Activated naive CD4-positive, alpha-beta T cell treated with anti-CD3 and anti-CD28 coated beads for 36 hours (primary cell): Measurements from ENCODE around the gene SMPD3. TPM values are rescaled to one million over a fixed set of nuclear protein-coding genes. Genes with fewer than 3 reads are reported as not detected.

Experiments
- CTCF ChIA-PET: fragments of 350-600 bp; sonication (Branson Sonifier 250); formaldehyde crosslinking; loops from one replicate; lab custom pipeline; 2021; ENCODE audit warnings: antibody characterized with exemption; lab: Charles Lee
- DNase-seq: peaks from one replicate; pipeline ENCODE4 v3.0.0-alpha.2; 2020
- H3K27ac Mint-ChIP-seq: one replicate; pipeline ENCODE4 v1.8.0; 2021; ENCODE audit warnings: mild to moderate bottlenecking, mixed read lengths
- H3K27me3 Mint-ChIP-seq: one replicate; pipeline ENCODE4 v1.8.0; 2021; ENCODE audit warnings: low read depth, mixed read lengths
- H3K36me3 Mint-ChIP-seq: one replicate; pipeline ENCODE4 v1.8.0; 2021; ENCODE audit warnings: low read depth, mixed read lengths
- H3K4me1 Mint-ChIP-seq: one replicate; pipeline ENCODE4 v1.8.0; 2021; ENCODE audit warnings: low read depth, mixed read lengths
- H3K4me3 Mint-ChIP-seq: one replicate; pipeline ENCODE4 v1.8.0; 2021; ENCODE audit warnings: mild to moderate bottlenecking, moderate library complexity, mixed read lengths
- H3K9me3 Mint-ChIP-seq: one replicate; pipeline ENCODE4 v1.8.0; 2021; ENCODE audit warnings: mixed read lengths
- intact Hi-C: fragments of 100-400 bp; cut with micrococcal nuclease; formaldehyde crosslinking; loops from one replicate; pipeline ENCODE4 v1.15.1; 2023
- total RNA-seq, 2 experiments: library from RNA; stranded (reverse); gene quantifications; one replicate each; pipeline ENCODE4 v1.2.3, GENCODE V29; 2021

The SMPD3 gene
- total RNA-seq, 2 experiments from 2014 or later: 0.40 to 0.67 TPM

GRCh38 chr16:68400924-68401460 lies 47.3 kb downstream of the SMPD3 start:
- Mint-ChIP-seq H3K9me3 (no peaks in the 10 kb centered on the region), H3K36me3 (no peaks in the 10 kb centered on the region), H3K27ac (no peak overlapping the region), H3K27me3 (no peaks in the 10 kb centered on the region), H3K4me3 (no peak overlapping the region), H3K4me1 (peaks cover 20% of the 10 kb centered on the region)
- intact Hi-C loops: loop anchor here (5.0 kb wide), 1 partner anchor 34 kb away; no protein-coding TSS in a partner anchor
- CTCF ChIA-PET: interaction anchor here (0.6 to 2.2 kb wide), 4 partner anchors 16 to 765 kb away, joined by 3 to 8 read pairs (median 4); no protein-coding TSS in a partner anchor
- DNase-seq: peak; percentile 29

- Mint-ChIP-seq H3K27ac (no peak overlapping the region), H3K36me3 (no peaks in the 10 kb centered on the region), H3K4me1 (peaks cover 20% of the 10 kb centered on the region), H3K9me3 (no peaks in the 10 kb centered on the region), H3K4me3 (no peak overlapping the region), H3K27me3 (no peaks in the 10 kb centered on the region)
- peak; percentile 51 for DNase-seq
- CTCF ChIA-PET: interaction anchor here (0.6 to 2.2 kb wide), 5 partner anchors 15 to 766 kb away, joined by 3 to 8 read pairs (median 3); no protein-coding TSS in a partner anchor
- intact Hi-C loops: loop anchor here (5.0 kb wide), 1 partner anchor 33 kb away; no protein-coding TSS in a partner anchor
These were observed 48.0 kb downstream of the SMPD3 start for GRCh38 chr16:68400083-68400923.

GRCh38 chr16:68399456-68399855 lies 48.9 kb downstream of the SMPD3 start:
- no peak for DNase-seq
- H3K9me3 Mint-ChIP-seq: no peaks in the 10 kb centered on the region
- CTCF ChIA-PET: interaction anchor here (1.3 to 2.2 kb wide), 2 partner anchors 16 to 111 kb away, joined by 3 to 8 read pairs; no protein-coding TSS in a partner anchor
- H3K4me3 Mint-ChIP-seq: no peak overlapping the region
- no peak overlapping the region for H3K27ac Mint-ChIP-seq
- intact Hi-C loops: loop anchor here (5.0 kb wide), 1 partner anchor 48 kb away; the partner anchor contains the start of gene SMPD3
- H3K4me1 Mint-ChIP-seq: peaks cover 20% of the 10 kb centered on the region
- no peaks in the 10 kb centered on the region for H3K27me3 Mint-ChIP-seq
- H3K36me3 Mint-ChIP-seq: no peaks in the 10 kb centered on the region

- Mint-ChIP-seq H3K4me3 (no peak overlapping the region), H3K9me3 (no peaks in the 10 kb centered on the region), H3K27ac (no peak overlapping the region), H3K36me3 (no peaks in the 10 kb centered on the region), H3K27me3 (no peaks in the 10 kb centered on the region), H3K4me1 (peaks cover 20% of the 10 kb centered on the region)
- intact Hi-C loops: loop anchor here (2.0 to 5.0 kb wide), 2 partner anchors 21 to 50 kb away; partner anchors contain the start of gene SMPD3
- no peak for DNase-seq
- CTCF ChIA-PET: interaction anchor here (0.9 to 6.3 kb wide), 7 partner anchors 19 to 123 kb away, joined by 3 to 56 read pairs (median 5); no protein-coding TSS in a partner anchor
These were observed 50.6 kb downstream of the SMPD3 start for GRCh38 chr16:68397710-68398201.

- intact Hi-C loops: loop anchor here (1.0 to 5.0 kb wide), 3 partner anchors 22 to 114 kb away; partner anchors contain the start of gene SMPD3
- H3K9me3 Mint-ChIP-seq: no peaks in the 10 kb centered on the region
- no peak overlapping the region for H3K4me3 Mint-ChIP-seq
- H3K27ac Mint-ChIP-seq: peak overlapping the region; percentile 27
- H3K36me3 Mint-ChIP-seq: no peaks in the 10 kb centered on the region
- DNase-seq: peak; percentile 72
- CTCF ChIA-PET: interaction anchor here (0.7 to 6.3 kb wide), 27 partner anchors 11 to 141 kb away, joined by 3 to 56 read pairs (median 4); no protein-coding TSS in a partner anchor
- peaks cover 18% of the 10 kb centered on the region for H3K4me1 Mint-ChIP-seq
- no peaks in the 10 kb centered on the region for H3K27me3 Mint-ChIP-seq
These were observed 51.8 kb downstream of the SMPD3 start for GRCh38 chr16:68396481-68396880.

GRCh38 chr16:68395815-68396214 lies 52.5 kb downstream of the SMPD3 start:
- H3K9me3 Mint-ChIP-seq: no peaks in the 10 kb centered on the region
- intact Hi-C loops: loop anchor here (1.0 to 5.0 kb wide), 3 partner anchors 23 to 114 kb away; partner anchors contain the start of gene SMPD3
- DNase-seq: no peak
- no peaks in the 10 kb centered on the region for H3K36me3 Mint-ChIP-seq
- H3K27me3 Mint-ChIP-seq: no peaks in the 10 kb centered on the region
- no peak overlapping the region for H3K27ac Mint-ChIP-seq
- peaks cover 11% of the 10 kb centered on the region for H3K4me1 Mint-ChIP-seq
- CTCF ChIA-PET: interaction anchor here (0.7 to 6.3 kb wide), 21 partner anchors 12 to 141 kb away, joined by 3 to 56 read pairs (median 4); partner anchors contain the start of gene SLC7A6
- H3K4me3 Mint-ChIP-seq: no peak overlapping the region

- H3K36me3 Mint-ChIP-seq: no peaks in the 10 kb centered on the region
- H3K4me1 Mint-ChIP-seq: peaks cover 8% of the 10 kb centered on the region
- DNase-seq: no peak
- intact Hi-C loops: loop anchor here (5.0 kb wide), 1 partner anchor 52 kb away; the partner anchor contains the start of gene SMPD3
- no peaks in the 10 kb centered on the region for H3K27me3 Mint-ChIP-seq
- CTCF ChIA-PET: interaction anchor here (0.6 to 6.3 kb wide), 14 partner anchors 12 to 894 kb away, joined by 3 to 56 read pairs (median 5); partner anchors contain the start of gene SLC7A6
- no peak overlapping the region for H3K4me3 Mint-ChIP-seq
- no peak overlapping the region for H3K27ac Mint-ChIP-seq
- no peaks in the 10 kb centered on the region for H3K9me3 Mint-ChIP-seq
These were observed 53.0 kb downstream of the SMPD3 start for GRCh38 chr16:68395167-68395786.

GRCh38 chr16:68393333-68393732 lies 55.0 kb downstream of the SMPD3 start:
- Mint-ChIP-seq H3K27ac (no peak overlapping the region), H3K4me1 (peaks cover 6% of the 10 kb centered on the region), H3K27me3 (no peaks in the 10 kb centered on the region), H3K36me3 (no peaks in the 10 kb centered on the region), H3K9me3 (no peaks in the 10 kb centered on the region), H3K4me3 (no peak overlapping the region)
- DNase-seq: no peak
- intact Hi-C loops: no loop called here
- CTCF ChIA-PET: interaction anchor here (6.3 kb wide), 1 partner anchor 117 kb away, joined by 56 read pairs; no protein-coding TSS in a partner anchor

GRCh38 chr16:68389750-68390371 lies 58.4 kb downstream of the SMPD3 start:
- no peaks in the 10 kb centered on the region for H3K36me3 Mint-ChIP-seq
- no peaks in the 10 kb centered on the region for H3K9me3 Mint-ChIP-seq
- intact Hi-C loops: no loop called here
- no peak for DNase-seq
- H3K27me3 Mint-ChIP-seq: no peaks in the 10 kb centered on the region
- CTCF ChIA-PET: no interaction called here
- H3K4me3 Mint-ChIP-seq: no peak overlapping the region
- H3K4me1 Mint-ChIP-seq: no peaks in the 10 kb centered on the region
- H3K27ac Mint-ChIP-seq: no peak overlapping the region

GRCh38 chr16:68389006-68389405 lies 59.3 kb downstream of the SMPD3 start:
- Mint-ChIP-seq H3K27me3 (no peaks in the 10 kb centered on the region), H3K4me3 (no peak overlapping the region), H3K36me3 (no peaks in the 10 kb centered on the region), H3K9me3 (no peaks in the 10 kb centered on the region), H3K27ac (no peak overlapping the region), H3K4me1 (no peaks in the 10 kb centered on the region)
- intact Hi-C loops: no loop called here
- DNase-seq: no peak
- CTCF ChIA-PET: interaction anchor here (0.6 kb wide), 1 partner anchor 233 kb away, joined by 3 read pairs; no protein-coding TSS in a partner anchor

GRCh38 chr16:68388124-68388523 lies 60.2 kb downstream of the SMPD3 start:
- intact Hi-C loops: no loop called here
- no peaks in the 10 kb centered on the region for H3K27me3 Mint-ChIP-seq
- no peak overlapping the region for H3K27ac Mint-ChIP-seq
- H3K4me3 Mint-ChIP-seq: no peak overlapping the region
- no peak for DNase-seq
- no peaks in the 10 kb centered on the region for H3K9me3 Mint-ChIP-seq
- CTCF ChIA-PET: interaction anchor here (0.6 kb wide), 1 partner anchor 234 kb away, joined by 3 read pairs; no protein-coding TSS in a partner anchor
- no peaks in the 10 kb centered on the region for H3K4me1 Mint-ChIP-seq
- no peaks in the 10 kb centered on the region for H3K36me3 Mint-ChIP-seq
